IMR-90 (cell line): Measurements from ENCODE around the gene WDR6. TPM values are rescaled to one million over a fixed set of nuclear protein-coding genes. Genes with fewer than 3 reads are reported as not detected.

ENCODE experiments used
- ATAC-seq: fragments of 200-7000 bp; cut with Tn5 transposase; 2 replicates; pipeline ENCODE4 v1.9.1; 2020; ENCODE audit warnings: low read depth, mild to moderate bottlenecking, moderate library complexity
- BruUV-seq: library from RNA; stranded (reverse); fragments of 400-500 nt; replicated peaks from 2 replicates; lab custom pipeline; 2021; lab: Mats Ljungman, UMichigan
- CTCF ChIA-PET: fragments of 300-600 bp; formaldehyde crosslinking; extraction: SDS; loops from one replicate; lab custom pipeline; 2021; ENCODE audit warnings: antibody characterized with exemption; lab: Yijun Ruan, JAX
- POLR2A ChIA-PET: fragments of 300-600 bp; sonication (Branson Sonifier 250); formaldehyde crosslinking; loops from one replicate; lab custom pipeline; 2022; ENCODE audit warnings: antibody characterized with exemption; ENCODE audit not compliant: unreplicated experiment; lab: Charles Lee
- DNase-seq: peaks from one replicate; pipeline ENCODE4 v3.0.0; 2013
- H2AFZ ChIP-seq: replicated peaks from 2 replicates; pipeline ENCODE3; 2013; ENCODE audit warnings: low read length, mild to moderate bottlenecking; ENCODE audit not compliant: poor library complexity
- H2AK5ac ChIP-seq: 2 replicates; pipeline ENCODE4 v1.6.1; 2013; ENCODE audit warnings: low read depth, low read length, inconsistent platforms
- H2AK9ac ChIP-seq: replicated peaks from 2 replicates; pipeline ENCODE3; 2013; ENCODE audit warnings: mild to moderate bottlenecking, low read depth, low read length, moderate library complexity; ENCODE audit not compliant: poor library complexity
- H2BK120ac ChIP-seq: 2 replicates; pipeline ENCODE4 v1.6.1; 2013; ENCODE audit warnings: low read depth, low read length, inconsistent platforms
- H2BK15ac ChIP-seq: 3 replicates; pipeline ENCODE4 v1.6.1; 2013; ENCODE audit warnings: low read depth, low read length, inconsistent platforms
- H2BK20ac ChIP-seq: 2 replicates; pipeline ENCODE4 v1.6.1; 2013; ENCODE audit warnings: low read depth, mild to moderate bottlenecking, inconsistent platforms, low read length, moderate library complexity
- H2BK5ac ChIP-seq: 2 replicates; pipeline ENCODE4 v1.6.1; 2013; ENCODE audit warnings: mild to moderate bottlenecking, low read depth, low read length, inconsistent platforms; ENCODE audit not compliant: poor library complexity, severe bottlenecking
- H3K14ac ChIP-seq: replicated peaks from 2 replicates; pipeline ENCODE4 v1.6.1; 2013; ENCODE audit warnings: low read depth, low read length, inconsistent platforms
- H3K18ac ChIP-seq: 2 replicates; pipeline ENCODE4 v1.6.1; 2013; ENCODE audit warnings: low read depth, low read length, control low read depth
- H3K23ac ChIP-seq: 2 replicates; pipeline ENCODE4 v1.6.1; 2013; ENCODE audit warnings: low read depth, low read length, inconsistent platforms
- H3K27ac ChIP-seq: 2 replicates; pipeline ENCODE4 v1.5.1; 2013; ENCODE audit warnings: mild to moderate bottlenecking, control low read depth, low read length; ENCODE audit not compliant: insufficient read depth
- H3K27me3 ChIP-seq: 2 replicates; pipeline ENCODE4 v1.6.1; 2013; ENCODE audit warnings: low read length; ENCODE audit not compliant: control insufficient read depth, insufficient read depth
- H3K36me3 ChIP-seq: 2 replicates; pipeline ENCODE4 v1.6.1; 2013; ENCODE audit warnings: low read length, mixed read lengths; ENCODE audit not compliant: control insufficient read depth, insufficient read depth
- H3K4ac ChIP-seq: 2 replicates; pipeline ENCODE4 v1.6.1; 2013; ENCODE audit warnings: low read depth, low read length, inconsistent platforms
- H3K4me1 ChIP-seq: 2 replicates; pipeline ENCODE4 v1.6.1; 2013; ENCODE audit warnings: low read length, mixed read lengths; ENCODE audit not compliant: control insufficient read depth, insufficient read depth
- H3K4me2 ChIP-seq: 2 replicates; pipeline ENCODE4 v1.6.1; 2013; ENCODE audit warnings: low read depth, mild to moderate bottlenecking, control low read depth, low read length, moderate library complexity
- H3K4me3 ChIP-seq: 2 replicates; pipeline ENCODE4 v1.5.1; 2013; ENCODE audit warnings: low read depth, mild to moderate bottlenecking, control low read depth, low read length, moderate library complexity; ENCODE audit not compliant: insufficient read depth
- H3K56ac ChIP-seq: 2 replicates; pipeline ENCODE4 v1.6.1; 2013; ENCODE audit warnings: low read length, inconsistent platforms; ENCODE audit not compliant: insufficient read depth; ENCODE audit errors: extremely low read depth
- H3K79me1 ChIP-seq, 2 experiments: 2 replicates each; pipeline ENCODE4 v1.6.1; 2013; ENCODE audit warnings: low read length in 2 of 2, inconsistent platforms in 1 of 2, low read depth in 1 of 2
- H3K9ac ChIP-seq: 2 replicates; pipeline ENCODE4 v1.6.1; 2013; ENCODE audit warnings: low read depth, low read length, control low read depth
- H3K9me1 ChIP-seq: 2 replicates; pipeline ENCODE4 v1.6.1; 2013; ENCODE audit warnings: low read length, inconsistent platforms; ENCODE audit not compliant: insufficient read depth
- H3K9me3 ChIP-seq: 2 replicates; pipeline ENCODE4 v1.6.1; 2013; ENCODE audit warnings: low read length; ENCODE audit not compliant: control insufficient read depth, insufficient read depth
- H4K20me1 ChIP-seq: 2 replicates; pipeline ENCODE4 v1.6.1; 2013; ENCODE audit warnings: low read length, inconsistent platforms; ENCODE audit not compliant: insufficient read depth
- H4K5ac ChIP-seq: 2 replicates; pipeline ENCODE4 v1.6.1; 2013; ENCODE audit warnings: mild to moderate bottlenecking, low read depth, low read length, control low read depth
- H4K8ac ChIP-seq, 2 experiments: 2 replicates each; pipeline ENCODE4 v1.6.1; 2013; ENCODE audit warnings: low read depth in 2 of 2, low read length in 2 of 2, control low read depth in 1 of 2, inconsistent platforms in 1 of 2
- H4K91ac ChIP-seq: 2 replicates; pipeline ENCODE4 v1.6.1; 2013; ENCODE audit warnings: low read depth, low read length, inconsistent platforms; ENCODE audit not compliant: insufficient read depth
- BHLHE40 ChIP-seq: fragments of 150-350 bp; IDR thresholded peaks from 2 replicates; pipeline ENCODE4 v1.6.1; 2016; ENCODE audit warnings: mild to moderate bottlenecking, low read depth, low read length
- CEBPB ChIP-seq: IDR thresholded peaks from 2 replicates; pipeline ENCODE4 v1.6.1; 2012; ENCODE audit warnings: low read depth, low read length, improper control_type of control experiment
- CHD1 ChIP-seq: IDR thresholded peaks from 2 replicates; pipeline ENCODE4 v1.6.1; 2012; ENCODE audit warnings: low read depth, low read length, improper control_type of control experiment
- FOS ChIP-seq: fragments of 150-350 bp; IDR thresholded peaks from 2 replicates; pipeline ENCODE4 v1.6.1; 2016; ENCODE audit warnings: low read depth, low read length
- MAFK ChIP-seq: IDR thresholded peaks from 2 replicates; pipeline ENCODE4 v1.6.1; 2012; ENCODE audit warnings: low read depth, low read length, improper control_type of control experiment
- MAZ ChIP-seq: IDR thresholded peaks from 2 replicates; pipeline ENCODE4 v1.6.1; 2012; ENCODE audit warnings: low read depth, mild to moderate bottlenecking, low read length, improper control_type of control experiment, moderate library complexity, borderline replicate concordance
- MXI1 ChIP-seq: IDR thresholded peaks from 2 replicates; pipeline ENCODE4 v1.6.1; 2012; ENCODE audit warnings: low read depth, mild to moderate bottlenecking, low read length, moderate library complexity, borderline replicate concordance
- NFE2L2 ChIP-seq: fragments of 150-350 bp; IDR thresholded peaks from 2 replicates; pipeline ENCODE4 v1.6.1; 2016; ENCODE audit warnings: low read depth, mild to moderate bottlenecking, low read length
- POLR2A ChIP-seq: IDR thresholded peaks from 2 replicates; pipeline ENCODE4 v1.6.1; 2012; ENCODE audit warnings: mild to moderate bottlenecking, low read depth, low read length
- RAD21 ChIP-seq: IDR thresholded peaks from 2 replicates; pipeline ENCODE4 v1.6.1; 2012; ENCODE audit warnings: low read length, improper control_type of control experiment
- RCOR1 ChIP-seq: IDR thresholded peaks from 2 replicates; pipeline ENCODE4 v1.6.1; 2012; ENCODE audit warnings: mild to moderate bottlenecking, low read length, improper control_type of control experiment; ENCODE audit not compliant: insufficient replicate concordance
- RFX5 ChIP-seq: IDR thresholded peaks from 2 replicates; pipeline ENCODE4 v1.8.0; 2012; ENCODE audit warnings: low read depth, mild to moderate bottlenecking, low read length, moderate library complexity
- SMC3 ChIP-seq: fragments of 150-350 bp; IDR thresholded peaks from 2 replicates; pipeline ENCODE4 v1.6.1; 2016; ENCODE audit warnings: low read depth, mild to moderate bottlenecking, antibody characterized with exemption, low read length, moderate library complexity
- USF2 ChIP-seq: fragments of 150-350 bp; IDR thresholded peaks from 2 replicates; pipeline ENCODE4 v1.6.1; 2017; ENCODE audit warnings: mild to moderate bottlenecking, antibody characterized with exemption, low read length, low read depth
- WGBS, 2 experiments: methylation state at CpG; one replicate each; pipeline versions ENCODE4 v1.1.5 to v1.1.7; 2013; ENCODE audit warnings: missing lambda C conversion rate in 2 of 2; ENCODE audit not compliant: insufficient read length in 1 of 2; ENCODE audit errors: extremely low coverage in 2 of 2; 5-methylcytosine and 5-hydroxymethylcytosine counted together
- dilution Hi-C: fragments of 300-500 bp; cut with HindIII; formaldehyde crosslinking; loops from one replicate; pipeline ENCODE4 v1.14.3; 2018; ENCODE audit warnings: low sequenced_read_pairs; ENCODE audit not compliant: unreplicated experiment
- in situ Hi-C: fragments of 300-500 bp; cut with MboI; formaldehyde crosslinking; loops from 3 replicates; pipeline ENCODE4 v1.14.3; 2019; ENCODE audit warnings: low sequenced_read_pairs, inconsistent platforms, mixed read lengths
- intact Hi-C: fragments of 100-400 bp; cut with micrococcal nuclease; formaldehyde crosslinking; loops from 2 replicates; pipeline ENCODE4 v1.10.0; 2022
- polyA plus RNA-seq, 3 experiments: library from polyadenylated mRNA; depleted of rRNA; stranded (reverse); fragments of >200 nt; gene quantifications; 2 replicates each; pipeline ENCODE4 v1.2.3, GENCODE V29; 2012; ENCODE audit warnings: low replicate concordance in 1 of 3
- total RNA-seq: library from RNA; depleted of rRNA; stranded (reverse); fragments of >200 nt; gene quantifications from 2 replicates; pipeline ENCODE4 v1.2.3, GENCODE V29; 2012
- TF ChIP-seq, protein P1 (sequence below): fragments of 150-350 bp; IDR thresholded peaks from 2 replicates; pipeline ENCODE4 v1.6.1; 2016; ENCODE audit warnings: low read depth, mild to moderate bottlenecking, low read length, moderate library complexity, borderline replicate concordance
- TF ChIP-seq, protein P2 (sequence below): conservative IDR thresholded peaks from 2 replicates; pipeline ENCODE4 v1.5.1; 2012; ENCODE audit warnings: mild to moderate bottlenecking, low read depth, low read length, improper control_type of control experiment

WDR6 gene
- total and polyA plus RNA-seq, 2 of the 4 experiments (the other 2 are of a cell fraction): 60.9 to 160 TPM

- DNase-seq: no peak
- no peak for ATAC-seq
- CTCF ChIA-PET: no interaction called here
- dilution Hi-C loops (no loop called here), intact Hi-C loops (no loop called here), in situ Hi-C loops (no loop called here)
- Histone ChIP-seq H3K4me3 (no peak overlapping the region), H2BK120ac (no peak overlapping the region), H3K18ac (no peak overlapping the region), H3K4me2 (no peak overlapping the region), H3K9me1 (peaks cover 32% of the 10 kb centered on the region), H4K20me1 (peaks cover 20% of the 10 kb centered on the region), H4K8ac (peak overlapping the region in 1 of 2 experiments; percentile 18; a peak in 1 of 4 replicates), H3K4ac (no peak overlapping the region), H3K36me3 (peaks cover 47% of the 10 kb centered on the region), H2BK20ac (no peak overlapping the region), H3K9ac (no peak overlapping the region), H4K91ac (no peak overlapping the region), H4K5ac (no peak overlapping the region), H2BK15ac (no peak overlapping the region), H2BK5ac (no peak overlapping the region), H3K27me3 (no peaks in the 10 kb centered on the region), H3K23ac (no peak overlapping the region), H2AK9ac (peak overlapping the region; percentile 33), H2AK5ac (no peak overlapping the region), H3K27ac (no peak overlapping the region), H2AFZ (no peak overlapping the region), H3K4me1 (peaks cover 5% of the 10 kb centered on the region), H3K79me1 (peaks cover 31 to 69% of the 10 kb centered on the region in 2 experiments), H3K14ac (no peak overlapping the region), H3K56ac (no peak overlapping the region), H3K9me3 (no peaks in the 10 kb centered on the region)
- TF ChIP-seq POLR2A (no peak), MAZ (no peak), RAD21 (no peak), USF2 (no peak), MAFK (no peak), SMC3 (no peak), RCOR1 (no peak), RFX5 (no peak), CHD1 (no peak), NFE2L2 (no peak), BHLHE40 (no peak), MXI1 (no peak), FOS (no peak), CEBPB (no peak)
- TF ChIP-seq, protein P1, sequence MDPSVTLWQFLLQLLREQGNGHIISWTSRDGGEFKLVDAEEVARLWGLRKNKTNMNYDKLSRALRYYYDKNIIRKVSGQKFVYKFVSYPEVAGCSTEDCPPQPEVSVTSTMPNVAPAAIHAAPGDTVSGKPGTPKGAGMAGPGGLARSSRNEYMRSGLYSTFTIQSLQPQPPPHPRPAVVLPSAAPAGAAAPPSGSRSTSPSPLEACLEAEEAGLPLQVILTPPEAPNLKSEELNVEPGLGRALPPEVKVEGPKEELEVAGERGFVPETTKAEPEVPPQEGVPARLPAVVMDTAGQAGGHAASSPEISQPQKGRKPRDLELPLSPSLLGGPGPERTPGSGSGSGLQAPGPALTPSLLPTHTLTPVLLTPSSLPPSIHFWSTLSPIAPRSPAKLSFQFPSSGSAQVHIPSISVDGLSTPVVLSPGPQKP: no peak
- TF ChIP-seq, protein P2, sequence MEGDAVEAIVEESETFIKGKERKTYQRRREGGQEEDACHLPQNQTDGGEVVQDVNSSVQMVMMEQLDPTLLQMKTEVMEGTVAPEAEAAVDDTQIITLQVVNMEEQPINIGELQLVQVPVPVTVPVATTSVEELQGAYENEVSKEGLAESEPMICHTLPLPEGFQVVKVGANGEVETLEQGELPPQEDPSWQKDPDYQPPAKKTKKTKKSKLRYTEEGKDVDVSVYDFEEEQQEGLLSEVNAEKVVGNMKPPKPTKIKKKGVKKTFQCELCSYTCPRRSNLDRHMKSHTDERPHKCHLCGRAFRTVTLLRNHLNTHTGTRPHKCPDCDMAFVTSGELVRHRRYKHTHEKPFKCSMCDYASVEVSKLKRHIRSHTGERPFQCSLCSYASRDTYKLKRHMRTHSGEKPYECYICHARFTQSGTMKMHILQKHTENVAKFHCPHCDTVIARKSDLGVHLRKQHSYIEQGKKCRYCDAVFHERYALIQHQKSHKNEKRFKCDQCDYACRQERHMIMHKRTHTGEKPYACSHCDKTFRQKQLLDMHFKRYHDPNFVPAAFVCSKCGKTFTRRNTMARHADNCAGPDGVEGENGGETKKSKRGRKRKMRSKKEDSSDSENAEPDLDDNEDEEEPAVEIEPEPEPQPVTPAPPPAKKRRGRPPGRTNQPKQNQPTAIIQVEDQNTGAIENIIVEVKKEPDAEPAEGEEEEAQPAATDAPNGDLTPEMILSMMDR: no peak
- no TSS peak for BruUV-seq
- WGBS, 2 experiments: no CpG with 5 or more reads among the region's 8 CpGs
- POLR2A ChIA-PET: no interaction called here
Observed at GRCh38 chr3:49025793-49026520, 18.8 kb downstream of the WDR6 start.
